Fibroblast of lung (primary cell): ENCODE data around the gene LRSAM1.

Source experiments
- EZH2 ChIP-seq: IDR thresholded peaks from 2 replicates; pipeline ENCODE4 v1.5.1; 2012; ENCODE audit warnings: low read length, control low read depth, mild to moderate bottlenecking; ENCODE audit errors: missing control alignments
- TF ChIP-seq, protein P1 (sequence below), 2 donors: IDR thresholded peaks in 1 of 2; conservative IDR thresholded peaks in 1 of 2; 1 replicate in 1 of 2; 2 replicates in 1 of 2; pipeline ENCODE4 v1.5.1; 2011 to 2012; ENCODE audit warnings: low read length in 2 of 2, control low read depth in 1 of 2, inconsistent platforms in 1 of 2, low read depth in 1 of 2, mild to moderate bottlenecking in 1 of 2

DNA sequence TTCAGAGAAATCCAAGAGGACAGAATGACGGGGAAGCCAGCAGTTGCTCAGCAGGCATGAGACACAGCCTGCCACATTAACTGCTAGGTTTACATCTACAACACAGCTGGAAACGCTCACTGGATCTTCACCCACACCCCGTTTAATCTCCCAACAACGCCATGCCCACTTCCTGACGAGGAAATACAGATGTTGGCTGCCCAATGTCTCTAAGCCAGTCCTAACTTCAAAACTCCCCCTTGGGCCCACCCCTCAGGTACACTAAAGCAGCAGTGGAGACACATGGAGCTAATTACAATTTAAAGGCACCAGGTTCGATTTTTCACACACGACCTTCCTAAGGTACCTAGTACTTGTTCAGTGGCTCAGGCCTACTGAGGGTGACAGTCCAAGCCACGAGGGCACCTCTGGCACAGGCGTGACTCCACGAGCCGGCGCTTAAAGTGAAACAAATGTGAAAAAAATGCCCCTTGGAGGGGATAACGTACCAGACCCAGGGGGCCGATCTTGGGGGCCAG lies 1.0 kb upstream of the LRSAM1 start:
- TF ChIP-seq, protein P1, sequence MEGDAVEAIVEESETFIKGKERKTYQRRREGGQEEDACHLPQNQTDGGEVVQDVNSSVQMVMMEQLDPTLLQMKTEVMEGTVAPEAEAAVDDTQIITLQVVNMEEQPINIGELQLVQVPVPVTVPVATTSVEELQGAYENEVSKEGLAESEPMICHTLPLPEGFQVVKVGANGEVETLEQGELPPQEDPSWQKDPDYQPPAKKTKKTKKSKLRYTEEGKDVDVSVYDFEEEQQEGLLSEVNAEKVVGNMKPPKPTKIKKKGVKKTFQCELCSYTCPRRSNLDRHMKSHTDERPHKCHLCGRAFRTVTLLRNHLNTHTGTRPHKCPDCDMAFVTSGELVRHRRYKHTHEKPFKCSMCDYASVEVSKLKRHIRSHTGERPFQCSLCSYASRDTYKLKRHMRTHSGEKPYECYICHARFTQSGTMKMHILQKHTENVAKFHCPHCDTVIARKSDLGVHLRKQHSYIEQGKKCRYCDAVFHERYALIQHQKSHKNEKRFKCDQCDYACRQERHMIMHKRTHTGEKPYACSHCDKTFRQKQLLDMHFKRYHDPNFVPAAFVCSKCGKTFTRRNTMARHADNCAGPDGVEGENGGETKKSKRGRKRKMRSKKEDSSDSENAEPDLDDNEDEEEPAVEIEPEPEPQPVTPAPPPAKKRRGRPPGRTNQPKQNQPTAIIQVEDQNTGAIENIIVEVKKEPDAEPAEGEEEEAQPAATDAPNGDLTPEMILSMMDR (conservative IDR thresholded peaks at IDR 0.05 in 1 of 2, IDR thresholded peaks at IDR 0.05 in 1 of 2; ENCODE audit: low read depth in 1 of 2, low read length in 2 of 2): no peak
- no peak for TF ChIP-seq EZH2
